Stimulated activated CD4-positive, alpha-beta T cell treated with anti-CD3 and anti-CD28 coated beads, Interleukin-12 subunit alpha, Interleukin-12 subunit beta, amount 100 ng/mL, for 48 hours (primary cell): ENCODE results near the gene TREH.
A peak's percentile ranks its signal among the peaks of the same experiment; 100 is the strongest.
"Not testable (repeated sequence)": the region's sequence is repeated elsewhere in the genome, so short reads cannot be mapped to it uniquely, and the experiment has no call there.

Source experiments
- DNase-seq, 3 donors: peaks; one replicate each; pipeline ENCODE4 v3.0.0-alpha.2; 2020; ENCODE audit warnings: low read depth in 2 of 3, low spot score in 1 of 3

The TREH gene

DNA sequence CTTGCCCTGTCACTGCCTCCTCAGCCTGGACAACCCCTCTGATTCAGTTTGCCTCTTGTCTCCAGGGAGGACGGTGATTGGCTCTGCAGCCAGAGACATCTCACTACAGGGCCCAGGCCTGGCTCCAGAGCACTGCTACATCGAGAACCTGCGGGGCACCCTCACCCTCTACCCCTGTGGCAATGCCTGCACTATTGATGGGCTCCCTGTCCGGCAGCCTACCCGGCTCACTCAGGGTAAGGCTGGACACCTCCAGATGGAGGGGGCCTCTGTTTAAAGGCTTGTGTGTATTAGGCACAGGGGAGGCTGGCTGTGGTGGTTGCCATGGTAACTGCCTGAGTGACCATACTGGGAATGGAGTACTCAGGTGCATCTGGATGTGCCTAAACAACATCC is 63.5 kb downstream of the TREH start:
- no peak for DNase-seq

DNA sequence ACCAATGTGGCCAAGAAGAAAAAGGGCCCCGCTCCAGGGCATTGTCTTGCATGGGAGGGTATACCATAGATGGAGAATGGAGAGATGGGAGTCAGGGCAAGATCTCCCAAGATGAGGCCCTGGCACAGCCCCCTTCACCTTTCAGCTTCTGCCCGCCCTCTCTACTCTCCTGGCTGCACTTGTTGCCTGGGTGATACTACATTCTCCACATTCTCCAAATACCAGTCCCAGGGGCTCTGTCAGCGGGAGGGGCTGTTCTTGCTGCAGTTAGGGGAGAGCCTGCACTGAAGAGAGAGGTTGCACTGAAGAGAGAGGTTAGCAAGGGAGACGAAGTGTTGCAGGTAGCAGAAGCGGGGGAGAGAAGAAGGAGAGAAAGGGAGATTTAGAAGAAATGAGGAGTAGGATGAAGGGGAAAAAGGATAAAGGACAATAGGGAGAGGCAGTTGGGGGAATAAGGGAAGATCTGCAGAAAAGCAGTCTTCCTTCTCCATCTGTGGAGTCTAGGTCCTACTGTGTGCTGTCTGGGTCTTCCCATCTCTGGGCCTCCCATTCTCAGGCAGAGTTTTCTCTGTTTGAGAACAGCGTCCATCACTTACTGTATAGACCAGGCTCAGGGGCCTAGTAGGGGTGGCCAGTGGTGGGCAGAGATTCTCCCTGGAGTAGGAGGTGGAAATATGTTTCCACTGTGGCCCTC is 64.0 kb downstream of the TREH start:
- no peak for DNase-seq

DNA sequence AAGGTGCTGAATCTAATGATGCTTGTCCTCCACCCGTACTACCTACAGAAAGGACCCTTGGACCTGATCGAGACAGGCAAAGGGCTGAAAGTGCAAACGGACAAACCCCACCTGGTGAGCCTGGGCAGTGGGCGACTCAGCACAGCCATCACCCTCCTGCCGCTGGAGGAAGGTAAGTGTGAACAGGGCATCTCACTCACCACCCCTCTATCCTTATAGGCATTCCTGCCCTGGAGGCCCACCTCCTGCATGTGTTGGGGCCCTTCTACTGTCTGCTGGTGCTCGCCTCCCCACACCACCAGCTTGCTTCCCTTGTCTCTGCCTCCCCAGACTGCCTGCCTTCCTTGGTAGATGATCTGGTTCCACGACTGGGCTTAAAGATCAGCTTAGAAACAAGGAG is 64.9 kb downstream of the TREH start:
- no peak for DNase-seq

DNA sequence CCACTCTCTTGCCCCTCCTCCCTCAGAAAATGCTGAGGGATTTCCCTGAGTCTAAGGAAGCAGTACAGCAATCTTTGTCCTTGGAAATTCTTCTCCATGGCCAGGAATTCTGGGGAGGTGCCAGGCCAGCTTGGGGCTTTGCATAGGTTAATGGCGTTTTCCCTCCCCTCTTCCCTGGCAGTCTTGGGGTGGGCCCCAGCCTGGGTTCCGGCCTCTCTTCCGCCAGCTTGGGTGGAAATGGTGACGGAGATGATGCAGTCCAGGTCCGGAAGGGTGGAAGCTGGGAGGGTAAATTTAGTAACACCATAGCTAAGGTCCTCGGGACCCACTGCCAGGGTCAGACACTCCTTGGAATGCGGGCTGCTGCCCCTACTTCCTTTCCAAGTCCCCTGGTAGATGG is 67.1 kb downstream of the TREH start:
- DNase-seq = no peak

DNA sequence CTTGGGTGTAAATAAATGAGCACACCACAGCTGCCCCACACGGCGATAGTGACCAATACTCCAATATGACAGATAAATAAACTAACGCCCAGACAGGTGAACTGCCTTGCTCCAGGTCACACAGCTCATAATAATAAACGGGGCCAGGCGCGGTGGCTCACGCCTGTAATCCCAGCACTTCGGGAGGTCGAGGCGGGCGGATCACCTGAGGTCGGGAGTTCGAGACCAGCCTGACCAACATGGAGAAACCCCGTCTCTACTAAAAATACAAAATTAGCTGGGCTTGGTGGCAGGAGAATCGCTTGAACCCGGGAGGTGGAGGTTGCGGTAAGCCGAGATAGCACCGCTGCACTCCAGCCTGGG is 68.0 kb downstream of the TREH start:
- DNase-seq = not testable (repeated sequence)

DNA sequence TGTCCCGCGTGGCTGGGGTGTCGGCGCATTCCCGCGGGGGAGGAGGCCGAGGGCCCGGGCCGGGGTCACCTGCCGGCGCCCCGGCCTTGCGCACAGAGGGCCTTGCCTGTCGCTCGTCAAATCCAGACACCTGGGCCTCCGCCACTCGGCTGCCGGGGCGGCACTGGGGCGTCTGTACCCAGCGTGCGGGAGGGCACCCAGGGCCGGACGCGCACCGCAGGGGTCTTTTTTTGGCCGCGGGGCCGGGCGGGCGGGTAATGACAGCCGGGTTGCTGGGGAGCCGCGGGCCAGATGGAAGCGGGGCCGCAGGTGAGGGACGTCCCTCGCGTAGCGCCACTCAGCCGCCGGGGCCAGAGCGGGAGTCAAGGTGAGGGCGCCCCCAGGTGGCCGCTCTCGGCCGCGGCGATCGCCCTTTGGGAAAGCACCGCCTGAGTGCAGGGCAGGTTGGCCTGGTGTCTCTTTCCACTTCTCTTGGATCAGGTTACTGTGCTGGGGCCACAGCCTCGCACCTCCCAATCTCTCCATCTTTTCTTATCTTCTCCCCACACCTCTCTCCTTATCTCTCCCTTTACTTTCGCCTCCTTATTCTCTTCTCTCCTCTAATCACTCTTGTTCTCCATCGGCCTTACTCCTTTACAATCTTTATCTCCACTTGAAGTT is 68.5 kb downstream of the TREH start:
- peak; percentile 66 to 82 (median 79) for DNase-seq

DNA sequence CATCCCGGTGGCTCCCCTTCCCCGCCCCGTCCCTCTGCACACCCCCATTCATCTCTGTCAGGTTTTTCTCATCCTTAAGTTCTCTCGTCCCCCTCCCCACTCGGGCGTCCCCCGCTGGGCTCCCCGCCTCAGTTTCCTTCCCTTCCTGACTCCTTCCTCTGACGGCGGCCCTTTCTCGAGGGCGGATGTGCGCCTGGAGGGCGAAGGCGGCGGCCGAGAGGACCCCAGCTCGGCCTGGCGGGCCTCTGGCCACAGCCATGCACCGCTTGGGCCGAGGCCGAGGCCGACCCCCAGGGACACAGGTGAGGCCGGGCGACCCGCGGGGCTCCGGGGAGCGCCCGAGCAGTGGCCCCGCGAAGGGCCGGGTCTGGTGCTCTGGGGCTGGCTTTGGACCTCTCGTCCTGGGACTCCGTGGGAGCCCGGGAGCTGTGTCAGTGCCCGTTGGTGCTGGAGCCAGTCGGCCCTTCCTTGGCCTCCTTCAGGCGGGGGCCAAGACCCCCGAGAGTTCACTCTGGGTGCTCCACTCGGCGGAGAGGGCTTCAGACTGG is 69.2 kb downstream of the TREH start:
- no peak for DNase-seq

DNA sequence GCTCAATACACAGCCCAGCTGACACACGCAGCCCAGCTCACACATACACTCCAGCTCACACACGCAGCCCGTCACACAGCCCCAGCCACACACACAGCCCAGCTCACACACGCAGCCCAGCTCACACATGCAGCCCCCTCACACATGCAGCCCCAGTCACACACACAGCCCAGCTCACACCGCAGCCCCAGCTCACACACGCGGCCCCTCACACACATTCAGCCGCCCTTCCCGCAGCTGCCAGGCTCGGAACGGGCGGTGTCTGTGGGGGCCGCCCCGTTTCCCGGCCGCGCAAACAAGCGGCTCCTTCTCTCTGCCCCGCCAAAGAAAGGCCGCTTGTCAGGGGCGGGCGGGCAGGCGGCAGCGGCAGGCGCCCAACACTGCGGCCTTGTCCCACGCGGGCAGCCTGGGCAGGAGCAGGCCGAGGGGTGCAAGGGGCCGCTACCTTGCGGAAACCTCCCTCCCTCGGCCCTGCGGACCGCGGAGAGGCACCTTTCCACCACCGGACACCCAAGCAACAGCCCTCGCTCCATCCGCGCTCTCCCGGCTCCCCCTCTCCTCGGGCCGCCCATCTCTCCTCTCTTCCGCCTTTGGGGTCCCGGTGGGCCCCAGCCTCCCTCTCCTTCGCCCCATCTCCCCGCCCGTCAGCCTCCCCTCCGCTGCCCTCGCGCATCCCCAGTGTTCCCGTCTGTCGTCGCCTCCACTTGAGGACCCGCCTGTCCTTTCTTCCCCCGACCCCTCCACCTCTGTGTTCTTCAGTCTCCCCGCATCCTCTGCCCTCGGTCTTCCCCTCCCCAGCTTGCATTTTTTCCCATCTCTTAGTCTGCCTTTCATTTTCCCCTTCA is 69.8 kb downstream of the TREH start:
- DNase-seq = peak in 2 of 3 donors; percentile 8 to 16

DNA sequence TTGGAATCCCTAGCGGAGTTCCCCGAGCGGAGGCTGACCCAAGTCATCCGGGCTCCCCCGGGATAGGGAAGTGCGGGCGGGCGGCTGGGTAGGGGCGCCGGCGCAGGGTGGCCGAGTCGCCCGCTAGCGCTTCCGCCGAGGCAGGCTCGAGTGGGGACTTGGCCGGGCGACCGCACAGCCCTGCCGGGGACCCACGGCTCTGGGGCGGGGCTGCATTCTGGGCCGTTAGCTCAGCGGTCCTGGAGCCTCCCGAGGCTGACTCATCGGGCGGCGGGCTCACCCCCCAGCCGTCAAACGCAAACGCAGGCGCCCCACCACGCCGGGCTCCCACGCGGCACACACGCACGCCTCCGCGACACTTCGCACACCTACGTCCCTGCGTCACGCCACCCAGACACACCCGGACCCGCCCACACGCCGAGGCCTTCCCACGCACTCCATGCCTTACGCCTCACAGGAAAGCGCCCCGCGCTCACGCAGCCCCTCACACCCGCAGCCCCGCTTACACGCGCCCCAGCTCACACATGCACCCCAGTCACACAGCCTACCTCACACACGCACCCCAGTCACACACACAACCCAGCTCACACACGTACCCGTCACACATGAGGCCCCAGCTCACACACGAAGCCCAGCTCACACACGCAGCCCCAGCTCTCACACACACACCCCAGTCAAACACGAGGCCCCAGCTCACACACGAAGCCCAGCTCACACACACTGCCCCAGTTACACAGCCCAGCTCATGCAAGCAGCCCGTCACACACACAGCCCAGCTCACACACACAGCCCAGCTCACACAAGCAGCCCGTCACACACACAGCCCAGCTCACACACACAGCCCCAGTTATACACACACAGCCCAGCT is 70.9 kb downstream of the TREH start:
- peak; percentile 42 to 58 (median 48) for DNase-seq

DNA sequence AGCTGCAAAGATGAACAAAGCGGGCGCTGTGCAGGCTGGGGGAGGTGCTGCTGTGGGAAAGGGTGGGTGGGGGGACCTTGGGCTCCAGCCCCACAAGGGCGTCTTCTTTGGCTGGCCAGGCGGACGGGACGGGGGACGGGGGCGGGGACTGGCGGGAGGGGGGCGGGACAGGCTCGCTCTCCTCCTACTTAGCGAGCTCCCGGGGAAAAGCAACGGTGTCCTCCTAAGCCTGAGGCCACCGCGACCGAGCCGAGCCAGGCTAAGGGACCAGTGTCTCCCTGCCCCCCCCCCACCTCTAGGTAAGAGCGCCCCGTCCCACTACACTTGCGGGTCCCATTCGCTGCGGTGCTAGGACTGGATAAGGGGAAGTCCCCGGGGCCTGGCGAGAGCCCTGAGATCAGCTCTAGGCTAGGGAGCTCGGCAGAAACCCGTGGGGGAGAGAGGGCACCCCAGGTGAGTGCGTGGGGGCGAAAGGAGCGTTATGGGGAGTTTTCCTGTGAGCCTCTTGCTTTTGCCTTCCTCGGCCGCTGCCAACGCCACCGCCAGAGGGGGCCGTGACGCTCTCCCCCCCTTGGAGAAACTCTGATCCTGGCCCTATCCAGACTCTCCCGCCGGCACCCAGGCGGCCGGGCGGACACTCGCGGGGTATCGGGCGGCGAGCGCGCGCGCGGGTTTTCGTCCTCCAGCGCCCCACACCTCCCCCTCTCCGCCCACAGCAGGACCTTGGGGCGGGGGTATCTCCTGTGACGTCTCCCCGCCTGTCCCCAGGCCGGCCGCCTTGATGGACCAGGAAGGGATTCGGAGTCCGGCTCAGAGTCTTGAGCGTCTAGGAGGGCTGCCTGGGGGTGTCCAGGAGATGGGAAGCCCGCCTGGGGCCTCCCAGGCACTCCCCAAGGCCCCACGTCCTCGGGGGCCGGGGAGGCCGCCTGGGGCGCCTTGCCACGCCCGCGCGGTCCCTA is 71.8 kb downstream of the TREH start, which contains the start of gene PHLDB1:
TSS of gene PHLDB1 (plus strand) at position 215 of the 959 bp plus-strand sequence. CDS start 6,222 bp downstream, outside the sequence.
- DNase-seq = peak in 2 of 3 donors; percentile 15 to 20
